Measurements from ENCODE around the gene TM7SF2. TPM values are rescaled to one million over a fixed set of nuclear protein-coding genes. Genes with fewer than 3 reads are reported as not detected.

The TM7SF2 gene
- polyA plus RNA-seq, 3 donors = 1.8 to 4.5 (median 1.8) TPM

GRCh38 chr11:65089621-65090020 lies 22.1 kb upstream of the TM7SF2 start:
- Histone ChIP-seq H3K27me3 (ENCODE audit: control insufficient read depth in 2 of 2, insufficient read depth in 2 of 2, low read length in 2 of 2) (no peaks in the 10 kb centered on the region), H3K9me3 (replicated peaks in 1 of 2; ENCODE audit: control insufficient read depth in 1 of 2, insufficient read depth in 1 of 2, low read length in 2 of 2) (no peaks in the 10 kb centered on the region), H3K4me1 (ENCODE audit: control insufficient read depth in 1 of 2, insufficient read depth in 2 of 2, low read length in 2 of 2) (peaks cover 8 to 12% of the 10 kb centered on the region in 2 donors), H3K4me3 (replicated peaks in 1 of 3; ENCODE audit: low read depth in 2 of 3, low read length in 3 of 3) (no peak overlapping the region), H4K20me1 (ENCODE audit: insufficient read depth, low read length) (no peaks in the 10 kb centered on the region), H3K9ac (ENCODE audit: insufficient read depth, low read length, poor library complexity, severe bottlenecking) (no peak overlapping the region), H3K36me3 (replicated peaks in 1 of 2; ENCODE audit: control insufficient read depth in 1 of 2, insufficient read depth in 2 of 2, low read length in 2 of 2) (peaks cover 33 to 48% of the 10 kb centered on the region in 2 donors), H2AFZ (ENCODE audit: insufficient read depth, low read depth, low read length, poor library complexity, severe bottlenecking) (no peak overlapping the region), H3K79me2 (ENCODE audit: insufficient read depth, low read length) (peaks cover 12% of the 10 kb centered on the region), H3K4me2 (replicated peaks; ENCODE audit: extremely low read depth, low read length, poor library complexity, severe bottlenecking) (no peak overlapping the region), H3K27ac (ENCODE audit: low read depth in 1 of 2, low read length in 2 of 2) (no peak overlapping the region)
- H3K9me3 Mint-ChIP-seq = no peaks in the 10 kb centered on the region
- H3K4me1 Mint-ChIP-seq = peaks cover 11% of the 10 kb centered on the region
- H3K4me3 Mint-ChIP-seq = no peak overlapping the region
- H3K27me3 Mint-ChIP-seq (ENCODE audit: low read depth in 3 of 3) = peaks cover 0 to 3% (median 0%) of the 10 kb centered on the region in 3 donors
- peaks cover 43 to 54% of the 10 kb centered on the region in 2 donors for H3K36me3 Mint-ChIP-seq
- no peak for DNase-seq
- H3K27ac Mint-ChIP-seq = no peak overlapping the region
- no peak for TF ChIP-seq CTCF (IDR thresholded peaks at IDR 0.05)
- WGBS (ENCODE audit: insufficient coverage) = 90% methylated on average over 4 of the region's 4 CpGs
- intact Hi-C loops (cut with micrococcal nuclease) = loop anchor here in 1 of 2 donors (5.0 kb wide), 1 partner anchor 57 kb away; no protein-coding TSS in a partner anchor

GRCh38 chr11:65090628-65091027 lies 21.0 kb upstream of the TM7SF2 start:
- Histone ChIP-seq H3K79me2 (ENCODE audit: insufficient read depth, low read length) (peaks cover 2% of the 10 kb centered on the region), H3K4me3 (replicated peaks in 1 of 3; ENCODE audit: low read depth in 2 of 3, low read length in 3 of 3) (no peak overlapping the region), H3K9me3 (replicated peaks in 1 of 2; ENCODE audit: control insufficient read depth in 1 of 2, insufficient read depth in 1 of 2, low read length in 2 of 2) (no peaks in the 10 kb centered on the region), H3K36me3 (replicated peaks in 1 of 2; ENCODE audit: control insufficient read depth in 1 of 2, insufficient read depth in 2 of 2, low read length in 2 of 2) (peaks cover 33 to 42% of the 10 kb centered on the region in 2 donors), H2AFZ (ENCODE audit: insufficient read depth, low read depth, low read length, poor library complexity, severe bottlenecking) (no peak overlapping the region), H3K4me1 (ENCODE audit: control insufficient read depth in 1 of 2, insufficient read depth in 2 of 2, low read length in 2 of 2) (peaks cover 1 to 3% of the 10 kb centered on the region in 2 donors), H3K4me2 (replicated peaks; ENCODE audit: extremely low read depth, low read length, poor library complexity, severe bottlenecking) (no peak overlapping the region), H4K20me1 (ENCODE audit: insufficient read depth, low read length) (no peaks in the 10 kb centered on the region), H3K27ac (ENCODE audit: low read depth in 1 of 2, low read length in 2 of 2) (no peak overlapping the region), H3K27me3 (ENCODE audit: control insufficient read depth in 2 of 2, insufficient read depth in 2 of 2, low read length in 2 of 2) (no peaks in the 10 kb centered on the region), H3K9ac (ENCODE audit: insufficient read depth, low read length, poor library complexity, severe bottlenecking) (no peak overlapping the region)
- H3K9me3 Mint-ChIP-seq = no peaks in the 10 kb centered on the region
- intact Hi-C loops (cut with micrococcal nuclease) = no loop called here
- 100% methylated on average over 3 of the region's 4 CpGs for WGBS (ENCODE audit: insufficient coverage)
- TF ChIP-seq CTCF (IDR thresholded peaks at IDR 0.05) = no peak
- H3K27ac Mint-ChIP-seq = no peak overlapping the region
- H3K36me3 Mint-ChIP-seq = peaks cover 41 to 48% of the 10 kb centered on the region in 2 donors
- DNase-seq = no peak
- H3K4me3 Mint-ChIP-seq = no peak overlapping the region
- peaks cover 3% of the 10 kb centered on the region for H3K4me1 Mint-ChIP-seq
- H3K27me3 Mint-ChIP-seq (ENCODE audit: low read depth in 3 of 3) = peaks cover 0 to 3% (median 0%) of the 10 kb centered on the region in 3 donors
